GM21526 (cell line): ENCODE results near the gene PKIG.
"Not testable (repeated sequence)": the region's sequence is repeated elsewhere in the genome, so short reads cannot be mapped to it uniquely, and the experiment has no call there.

Source experiments
- ATAC-seq: cut with Tn5 transposase; IDR thresholded peaks from one replicate; pipeline ENCODE4 v1.9.1; 2021; ENCODE audit warnings: moderate library complexity; ENCODE audit not compliant: unreplicated experiment, low FRiP score

PKIG gene

GRCh38 chr20:44654210-44654609 is 71.8 kb downstream of the PKIG start:
- not testable (repeated sequence) for ATAC-seq

GRCh38 chr20:44656448-44656847 is 74.1 kb downstream of the PKIG start:
- no peak for ATAC-seq

GRCh38 chr20:44657875-44658274 is 75.5 kb downstream of the PKIG start:
- ATAC-seq: no peak

GRCh38 chr20:44658810-44659209 is 76.4 kb downstream of the PKIG start:
- ATAC-seq: no peak

- no peak for ATAC-seq
Observed at GRCh38 chr20:44659931-44660330, 77.6 kb downstream of the PKIG start.

GRCh38 chr20:44660581-44660980 is 78.2 kb downstream of the PKIG start:
- no peak for ATAC-seq

GRCh38 chr20:44662261-44662660 is 79.9 kb downstream of the PKIG start:
- no peak for ATAC-seq

- no peak for ATAC-seq
Observed at GRCh38 chr20:44664131-44664530, 81.8 kb downstream of the PKIG start.

- ATAC-seq: no peak
Observed at GRCh38 chr20:44666066-44666465, 83.7 kb downstream of the PKIG start.
